PC-3 (cell line): ENCODE results near the gene KRTAP9-3. TPM values are rescaled to one million over a fixed set of nuclear protein-coding genes. Genes with fewer than 3 reads are reported as not detected.

Source experiments
- ATAC-seq: fragments of 200-7000 bp; cut with Tn5 transposase; 2 replicates; pipeline ENCODE4 v1.9.1; 2020; ENCODE audit warnings: mild to moderate bottlenecking, moderate library complexity
- BruUV-seq: library from RNA; stranded (reverse); fragments of 400-500 nt; replicated peaks from 2 replicates; lab custom pipeline; 2021; lab: Mats Ljungman, UMichigan
- CTCF ChIA-PET: fragments of 300-600 bp; sonication (Branson Sonifier 250); formaldehyde crosslinking; loops from one replicate; lab custom pipeline; 2022; ENCODE audit warnings: antibody characterized with exemption; lab: Charles Lee
- POLR2A ChIA-PET: fragments of 300-600 bp; sonication (Branson Sonifier 250); formaldehyde crosslinking; loops from one replicate; lab custom pipeline; 2022; ENCODE audit warnings: antibody characterized with exemption; ENCODE audit not compliant: unreplicated experiment; lab: Charles Lee
- DNase-seq: peaks from one replicate; pipeline ENCODE4 v3.0.0-alpha.2; 2015
- H2AFZ ChIP-seq: fragments of 300-600 bp; sonication (generic); 2 replicates; pipeline ENCODE4 v1.6.0; 2016; ENCODE audit warnings: antibody characterized with exemption, low read length
- H3F3A ChIP-seq: fragments of 300-600 bp; sonication (generic); one replicate; pipeline ENCODE4 v1.6.0; 2017; ENCODE audit warnings: antibody characterized with exemption, low read length, control low read depth, mild to moderate bottlenecking; ENCODE audit not compliant: unreplicated experiment
- H3K27ac ChIP-seq: fragments of 300-600 bp; sonication (generic); 2 replicates; pipeline ENCODE4 v1.5.1; 2016; ENCODE audit warnings: mild to moderate bottlenecking, low read length
- H3K27me3 ChIP-seq: fragments of 300-600 bp; sonication (generic); 2 replicates; pipeline ENCODE4 v1.6.1; 2016; ENCODE audit warnings: low read length, mixed read lengths
- H3K36me3 ChIP-seq: fragments of 300-600 bp; sonication (generic); 2 replicates; pipeline ENCODE4 v1.6.1; 2016; ENCODE audit warnings: low read depth, mixed run types, low read length, mixed read lengths
- H3K4me1 ChIP-seq: fragments of 300-600 bp; sonication (generic); 2 replicates; pipeline ENCODE4 v1.5.1; 2016; ENCODE audit warnings: low read length; ENCODE audit not compliant: insufficient read depth
- H3K4me2 ChIP-seq: fragments of 300-600 bp; sonication (generic); 2 replicates; pipeline ENCODE4 v1.6.0; 2016; ENCODE audit warnings: low read length
- H3K4me3 ChIP-seq: fragments of 300-600 bp; sonication (generic); 2 replicates; pipeline ENCODE4 v1.5.1; 2016; ENCODE audit warnings: mild to moderate bottlenecking, low read length, mixed read lengths
- H3K79me2 ChIP-seq: fragments of 300-600 bp; sonication (generic); 2 replicates; pipeline ENCODE4 v1.6.1; 2017; ENCODE audit warnings: low read length, mixed read lengths
- H3K9ac ChIP-seq: fragments of 300-600 bp; sonication (generic); 2 replicates; pipeline ENCODE4 v1.6.0; 2016; ENCODE audit warnings: mild to moderate bottlenecking, low read length
- H3K9me2 ChIP-seq: fragments of 300-600 bp; sonication (generic); replicated peaks from 2 replicates; pipeline ENCODE4 v1.6.1; 2016; ENCODE audit warnings: mixed run types, low read length, mixed read lengths
- H3K9me3 ChIP-seq: fragments of 300-600 bp; sonication (generic); 2 replicates; pipeline ENCODE4 v1.6.1; 2016; ENCODE audit warnings: low read length, mixed read lengths
- H4K20me1 ChIP-seq: fragments of 300-600 bp; sonication (generic); 2 replicates; pipeline ENCODE4 v1.6.1; 2016; ENCODE audit warnings: low read length, mixed read lengths
- CTCF ChIP-seq: fragments of 300-600 bp; sonication (generic); conservative IDR thresholded peaks from 2 replicates; pipeline ENCODE4 v1.5.1; 2017; ENCODE audit warnings: antibody characterized with exemption, low read depth, mild to moderate bottlenecking, low read length
- EZH2 ChIP-seq: fragments of 300-600 bp; sonication (generic); IDR thresholded peaks from one replicate; pipeline ENCODE4 v1.6.1; 2017; ENCODE audit warnings: antibody characterized with exemption, mild to moderate bottlenecking, low read length; ENCODE audit not compliant: unreplicated experiment
- EZH2phosphoT487 ChIP-seq: fragments of 300-600 bp; sonication (generic); IDR thresholded peaks from 2 replicates; pipeline ENCODE4 v1.6.1; 2018; ENCODE audit warnings: mild to moderate bottlenecking, antibody characterized with exemption, low read length, borderline replicate concordance
- intact Hi-C: fragments of 100-400 bp; cut with micrococcal nuclease; formaldehyde crosslinking; loops from 2 replicates; pipeline ENCODE4 v1.9.0; 2023
- total RNA-seq: library from RNA; depleted of rRNA; stranded (reverse); fragments of >200 nt; gene quantifications from 2 replicates; pipeline ENCODE4 v1.2.3, GENCODE V29; 2014

Gene KRTAP9-3
- total RNA-seq, 1 experiment from 2014 or later, result not detected

GRCh38 chr17:41256291-41256685 lies 24.0 kb downstream of the KRTAP9-3 start:
- H3K9me3 ChIP-seq, result no peaks in the 10 kb centered on the region
- H4K20me1 ChIP-seq, result no peaks in the 10 kb centered on the region
- no peak overlapping the region for H3K4me2 ChIP-seq
- no TSS peak for BruUV-seq
- H3K79me2 ChIP-seq, result no peaks in the 10 kb centered on the region
- H3K4me3 ChIP-seq, result no peak overlapping the region
- CTCF ChIA-PET, result no interaction called here
- TF ChIP-seq EZH2, result no peak
- no peak for TF ChIP-seq CTCF
- TF ChIP-seq EZH2phosphoT487, result no peak
- no peaks in the 10 kb centered on the region for H3K4me1 ChIP-seq
- H3K9me2 ChIP-seq, result no peaks in the 10 kb centered on the region
- no peak overlapping the region for H3K9ac ChIP-seq
- H2AFZ ChIP-seq, result no peak overlapping the region
- H3F3A ChIP-seq, result no peaks in the 10 kb centered on the region
- intact Hi-C loops, result no loop called here
- no peak for ATAC-seq
- H3K27ac ChIP-seq, result no peak overlapping the region
- H3K27me3 ChIP-seq, result no peaks in the 10 kb centered on the region
- no peaks in the 10 kb centered on the region for H3K36me3 ChIP-seq
- no peak for DNase-seq
- POLR2A ChIA-PET, result no interaction called here

- DNase-seq, result no peak
- Histone ChIP-seq H4K20me1 (no peaks in the 10 kb centered on the region), H3K27ac (no peak overlapping the region), H3K9me2 (no peaks in the 10 kb centered on the region), H3K27me3 (no peaks in the 10 kb centered on the region), H3K4me2 (no peak overlapping the region), H2AFZ (no peak overlapping the region), H3K4me3 (no peak overlapping the region), H3K36me3 (no peaks in the 10 kb centered on the region), H3F3A (no peaks in the 10 kb centered on the region), H3K9me3 (no peaks in the 10 kb centered on the region), H3K79me2 (no peaks in the 10 kb centered on the region), H3K4me1 (no peaks in the 10 kb centered on the region), H3K9ac (no peak overlapping the region)
- CTCF ChIA-PET, result no interaction called here
- POLR2A ChIA-PET, result no interaction called here
- intact Hi-C loops, result no loop called here
- no peak for TF ChIP-seq EZH2phosphoT487
- no peak for TF ChIP-seq CTCF
- no peak for TF ChIP-seq EZH2
- BruUV-seq, result no TSS peak
- no peak for ATAC-seq
These were observed 26.2 kb downstream of the KRTAP9-3 start for GRCh38 chr17:41258406-41258805.

- Histone ChIP-seq H3F3A (no peaks in the 10 kb centered on the region), H3K9ac (no peak overlapping the region), H3K27ac (no peak overlapping the region), H3K4me1 (no peaks in the 10 kb centered on the region), H3K79me2 (no peaks in the 10 kb centered on the region), H3K9me2 (no peaks in the 10 kb centered on the region), H4K20me1 (no peaks in the 10 kb centered on the region), H3K36me3 (no peaks in the 10 kb centered on the region), H3K4me2 (no peak overlapping the region), H3K4me3 (no peak overlapping the region), H2AFZ (no peak overlapping the region), H3K27me3 (no peaks in the 10 kb centered on the region), H3K9me3 (no peaks in the 10 kb centered on the region)
- no peak for ATAC-seq
- TF ChIP-seq EZH2, result no peak
- no peak for TF ChIP-seq EZH2phosphoT487
- no peak for TF ChIP-seq CTCF
- no peak for DNase-seq
- BruUV-seq, result no TSS peak
- ChIA-PET CTCF (no interaction called here), POLR2A (no interaction called here)
- intact Hi-C loops, result no loop called here
These were observed 31.0 kb downstream of the KRTAP9-3 start for GRCh38 chr17:41263212-41263611.
